GM19372 (cell line): Measurements from ENCODE around the gene IDI1.
A peak's percentile ranks its signal among the peaks of the same experiment; 100 is the strongest.
"Not testable (repeated sequence)": the region's sequence is repeated elsewhere in the genome, so short reads cannot be mapped to it uniquely, and the experiment has no call there.

Experiments
- ATAC-seq: cut with Tn5 transposase; IDR thresholded peaks from one replicate; pipeline ENCODE4 v1.9.1; 2021; ENCODE audit warnings: mild to moderate bottlenecking, low read depth, moderate library complexity; ENCODE audit not compliant: unreplicated experiment

IDI1 gene

DNA sequence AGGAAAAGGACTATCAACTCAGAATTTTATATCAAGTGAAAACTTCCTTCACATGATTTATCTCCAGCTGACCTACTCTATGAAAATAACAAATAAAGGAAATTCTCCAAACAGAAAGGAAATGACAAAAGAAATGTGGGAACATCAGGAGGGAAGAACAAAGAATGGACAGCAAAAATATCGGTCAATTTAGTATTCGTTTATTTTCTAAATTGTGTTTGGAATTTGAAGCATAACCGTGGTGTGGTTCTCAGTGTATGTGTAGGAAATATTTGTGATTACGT is 16.0 kb upstream of the IDI1 start:
- ATAC-seq, result no peak

DNA sequence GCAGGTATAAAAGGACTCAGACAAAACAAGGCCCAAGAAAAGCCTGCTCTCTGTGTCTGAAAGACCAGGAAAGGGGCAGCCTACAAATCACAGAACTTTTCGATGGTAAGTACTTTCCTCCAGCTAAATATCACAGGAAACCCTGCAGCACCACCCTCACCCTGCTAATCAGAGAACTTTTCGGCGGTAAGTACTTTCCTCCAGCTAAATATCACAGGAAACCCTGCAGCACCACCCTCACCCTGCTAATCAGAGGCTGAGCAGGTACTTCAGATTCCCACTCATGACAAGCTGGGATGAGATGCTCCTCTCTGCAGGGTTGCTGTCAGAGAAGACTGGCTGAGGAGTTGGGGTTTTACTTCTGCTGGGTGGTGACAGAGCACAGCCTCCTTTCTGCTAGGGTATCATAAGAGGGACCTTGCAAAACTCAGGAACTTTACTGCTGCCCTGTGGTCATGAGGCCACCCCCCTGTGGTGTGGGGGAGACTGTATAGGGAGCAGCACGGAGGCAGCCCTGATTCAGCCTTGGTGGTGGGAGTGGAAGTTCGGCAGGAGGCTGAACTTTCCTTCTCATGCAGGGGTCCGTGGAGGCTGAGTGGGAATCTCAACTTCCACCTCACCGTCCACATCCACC is 14.4 kb upstream of the IDI1 start:
- ATAC-seq, result no peak

DNA sequence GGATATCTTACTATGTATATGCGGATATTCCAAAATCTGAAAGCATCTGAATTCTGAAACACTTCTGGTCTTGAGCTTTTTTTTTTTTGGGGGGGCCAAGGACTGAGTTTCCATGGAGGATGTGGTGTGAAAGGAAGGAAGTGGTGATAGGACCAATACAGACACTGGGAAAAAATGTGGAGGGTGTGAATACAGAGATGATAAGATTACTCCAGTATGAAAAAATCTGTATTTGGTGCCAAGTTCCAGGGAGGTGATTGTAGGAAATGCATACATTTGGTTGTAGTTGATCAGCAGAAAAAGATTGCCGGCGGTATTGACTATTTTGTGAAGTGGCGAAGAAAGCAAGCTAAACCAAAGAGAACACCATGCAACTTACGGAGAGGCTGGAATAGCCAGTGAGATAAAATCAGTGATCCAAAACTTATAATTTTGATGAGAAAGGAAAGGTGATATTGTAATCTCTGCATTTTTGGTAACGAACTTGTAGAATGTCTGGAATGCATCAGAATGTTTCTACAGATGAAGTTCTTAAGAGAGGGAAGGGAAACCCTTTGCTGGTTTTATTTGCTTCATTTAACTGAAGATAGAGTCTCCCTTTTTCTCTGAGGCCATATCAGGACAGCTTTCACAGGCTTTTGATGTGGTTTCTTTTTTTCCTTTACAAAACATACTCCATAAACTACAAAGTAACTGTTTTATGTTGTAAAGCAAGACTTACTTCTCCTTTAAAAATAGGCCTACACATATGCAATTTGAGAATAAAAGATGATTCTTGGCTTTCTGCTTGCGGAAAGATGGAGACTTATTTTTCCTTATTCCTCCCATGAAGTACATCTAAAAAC is 13.2 kb upstream of the IDI1 start:
- ATAC-seq, result no peak

DNA sequence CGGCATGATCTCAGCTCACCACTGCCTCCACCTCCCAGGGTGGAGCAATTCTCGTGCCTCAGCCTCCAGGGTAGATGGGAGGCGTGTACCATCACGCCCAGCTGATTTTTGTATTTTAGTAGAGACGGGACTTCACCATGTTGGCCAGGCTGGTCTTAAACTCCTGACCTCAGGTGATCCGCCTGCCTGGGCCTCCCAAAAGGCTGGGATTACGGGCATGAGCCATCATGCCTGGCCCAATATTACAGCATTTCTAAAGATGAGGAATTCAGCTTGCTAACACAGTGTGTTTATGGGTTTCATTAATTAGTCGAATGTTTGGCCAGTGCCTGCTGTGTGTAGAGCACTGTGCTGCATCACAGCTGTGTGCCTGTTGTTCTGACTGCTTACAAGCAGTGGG is 11.0 kb upstream of the IDI1 start:
- no peak for ATAC-seq

DNA sequence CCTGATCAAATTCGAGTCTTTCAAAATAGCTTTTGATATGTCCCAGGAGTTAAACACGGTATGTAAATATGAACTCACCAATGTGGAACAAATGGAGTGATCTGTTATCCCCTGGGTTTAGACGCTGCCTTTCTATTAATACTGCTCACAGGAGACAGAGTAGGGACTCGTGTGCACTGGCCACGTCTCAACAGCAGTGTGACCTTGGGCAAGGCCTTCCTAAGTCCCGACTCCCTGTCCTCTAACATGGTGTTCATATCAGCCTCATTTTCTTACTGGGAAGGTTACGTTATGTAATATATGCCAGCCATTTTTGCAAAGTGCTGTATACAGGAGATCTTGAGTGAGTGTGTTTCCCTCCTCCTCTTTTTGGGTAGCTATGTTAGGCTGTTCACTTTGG is 9.1 kb upstream of the IDI1 start:
- no peak for ATAC-seq

- peak; percentile 17 for ATAC-seq
These were observed 8.3 kb upstream of the IDI1 start for GRCh38 chr10:1057106-1057657.

DNA sequence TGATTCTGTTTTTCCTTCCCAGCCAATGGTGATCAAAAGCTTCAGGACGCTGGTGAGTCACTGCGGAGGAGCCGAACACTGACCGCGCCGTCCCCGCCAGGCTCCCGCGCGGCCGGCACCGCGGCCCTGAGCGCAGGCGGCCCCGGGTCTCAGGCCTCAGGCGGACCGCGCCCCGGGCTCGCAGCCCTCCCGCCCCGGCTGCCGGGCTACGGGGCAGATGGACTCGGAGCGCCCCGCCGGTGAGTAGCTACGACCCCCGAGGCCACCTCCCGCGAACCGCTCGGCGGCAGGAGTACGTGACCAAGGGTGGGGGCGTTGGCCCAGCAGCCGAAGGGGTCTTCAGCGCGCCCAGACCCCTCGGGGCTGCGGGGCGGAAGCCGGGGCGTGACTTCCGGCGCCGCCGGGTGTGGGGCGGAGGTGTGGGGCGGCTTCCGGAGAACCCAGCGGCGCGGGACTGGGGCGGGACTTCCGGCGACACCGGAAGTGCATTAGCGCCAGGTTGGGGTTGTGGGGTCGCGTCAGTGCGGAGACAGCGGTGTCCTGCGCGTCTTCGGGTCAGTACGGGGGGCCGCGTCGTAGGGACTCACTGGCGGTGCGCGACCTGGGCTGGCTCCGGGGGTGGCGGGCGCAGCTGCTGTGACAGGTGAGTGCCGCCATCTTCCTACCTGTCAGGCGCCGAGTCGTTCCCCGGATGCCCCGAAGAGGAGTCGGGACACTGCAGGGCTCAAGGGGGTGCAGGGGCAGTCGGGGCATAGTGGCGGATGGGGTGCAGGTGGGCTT is 7.6 kb upstream of the IDI1 start, which contains the start of gene WDR37:
Gene WDR37 (plus strand): TSS at position 60 of the 780 bp plus-strand sequence. CDS start 15,771 bp downstream, outside the sequence.
- peak; percentile 91 for ATAC-seq

DNA sequence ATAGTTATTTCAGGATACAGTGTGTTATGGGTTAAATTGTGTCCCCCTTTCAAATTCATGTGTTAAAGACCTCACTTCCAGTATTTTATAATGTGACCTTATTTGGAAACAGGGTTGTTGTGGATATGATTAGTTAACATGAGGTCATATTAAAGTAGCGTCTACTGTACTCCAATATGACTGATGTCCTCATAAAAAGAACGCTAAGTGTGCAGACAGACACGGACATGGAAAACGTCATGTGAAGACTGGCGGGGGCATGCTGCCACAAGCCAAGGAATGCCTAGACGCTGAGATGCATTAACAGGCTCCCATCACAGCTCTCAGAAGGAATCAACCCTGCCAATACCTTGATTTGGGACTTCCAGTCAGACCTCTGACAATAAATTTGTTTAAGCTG is 5.8 kb upstream of the IDI1 start:
- ATAC-seq, result no peak

DNA sequence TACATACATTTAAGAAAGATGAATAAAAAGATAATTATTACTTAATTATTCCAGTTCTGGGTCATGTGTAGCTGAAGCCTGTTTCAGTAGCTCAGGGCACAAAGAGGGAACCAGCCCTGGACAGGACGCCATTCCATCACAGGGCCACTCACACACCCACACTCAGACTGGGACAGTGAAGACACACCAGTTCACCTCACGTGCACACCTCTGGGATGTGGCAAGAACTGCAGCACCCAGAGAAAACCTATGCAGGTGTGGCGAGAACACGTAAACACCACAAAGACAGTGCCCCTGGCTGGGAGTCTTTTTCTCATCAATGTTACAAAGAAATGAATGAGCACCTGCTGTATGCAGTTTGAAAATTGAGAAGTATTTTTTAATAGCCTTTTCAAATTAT is 1.6 kb upstream of the IDI1 start:
- no peak for ATAC-seq

GRCh38 chr10:1050145-1050544 is 1.2 kb upstream of the IDI1 start:
- ATAC-seq, result no peak

DNA sequence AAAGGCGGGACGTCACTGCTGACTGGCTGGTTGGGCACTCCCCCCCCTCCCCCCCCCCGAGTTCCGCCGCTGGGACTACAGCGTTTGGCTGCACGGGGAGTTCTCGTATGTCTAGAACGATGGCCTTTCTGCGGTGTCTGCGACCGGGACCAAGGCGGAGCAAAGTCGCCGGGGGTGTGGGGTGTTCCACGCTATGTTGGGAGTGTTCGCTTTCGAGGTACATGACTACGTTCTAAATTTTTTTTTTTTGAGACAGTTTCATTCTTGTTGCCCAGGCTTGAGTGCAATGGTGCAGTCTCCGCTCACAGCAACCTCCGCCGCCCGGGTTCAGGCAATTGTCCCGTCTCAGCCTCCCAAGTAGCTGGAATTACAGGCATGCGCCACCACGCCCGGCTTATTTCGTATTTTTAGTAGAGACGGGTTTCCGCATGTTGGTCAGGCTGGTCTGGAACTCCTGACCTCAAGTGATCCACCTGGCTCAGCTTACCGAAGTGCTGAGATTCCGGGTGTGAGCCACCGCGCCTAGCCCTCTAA is 573 bp upstream of the IDI1 start:
- no peak for ATAC-seq

DNA sequence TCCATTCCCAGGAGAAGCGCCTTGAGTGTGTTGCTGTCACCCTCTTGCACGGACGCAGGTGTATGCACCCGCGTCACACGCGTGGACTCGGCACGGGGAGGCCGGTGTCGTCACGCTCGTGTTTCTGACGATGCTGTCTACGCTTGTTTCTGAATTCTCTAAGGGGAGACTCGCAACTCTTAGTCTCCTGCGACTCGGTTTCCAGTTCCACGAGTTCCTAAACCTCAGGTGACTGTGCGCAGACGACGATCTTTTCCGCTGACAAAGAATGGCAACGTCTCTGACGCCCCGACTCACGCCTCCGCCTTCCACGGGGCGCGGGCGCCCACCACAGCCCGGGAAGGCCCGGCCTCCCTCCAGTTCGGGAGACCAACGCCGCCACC is 579 bp downstream of the IDI1 start:
- peak; percentile 13 for ATAC-seq

DNA sequence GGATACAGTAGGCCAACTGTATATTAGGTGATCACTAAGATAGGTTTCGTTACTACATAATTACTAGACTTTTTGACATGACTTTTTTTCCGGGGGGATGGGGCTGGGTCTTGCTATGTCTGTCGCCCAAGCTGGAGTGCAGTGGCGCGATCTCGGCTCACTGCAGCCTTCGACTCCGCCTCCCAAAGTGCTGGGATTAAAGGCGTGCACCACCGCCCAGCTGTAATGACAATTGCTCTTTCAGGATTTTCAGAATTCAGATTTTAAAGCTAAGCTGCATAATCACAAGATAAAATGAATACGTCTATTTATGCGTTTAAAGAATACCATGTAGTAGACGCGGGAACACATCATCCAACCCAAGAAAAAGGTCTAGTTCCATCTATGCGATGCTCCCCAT is 982 bp downstream of the IDI1 start:
- ATAC-seq, result no peak

GRCh38 chr10:1045415-1045814 is 3.5 kb downstream of the IDI1 start:
- ATAC-seq, result no peak

DNA sequence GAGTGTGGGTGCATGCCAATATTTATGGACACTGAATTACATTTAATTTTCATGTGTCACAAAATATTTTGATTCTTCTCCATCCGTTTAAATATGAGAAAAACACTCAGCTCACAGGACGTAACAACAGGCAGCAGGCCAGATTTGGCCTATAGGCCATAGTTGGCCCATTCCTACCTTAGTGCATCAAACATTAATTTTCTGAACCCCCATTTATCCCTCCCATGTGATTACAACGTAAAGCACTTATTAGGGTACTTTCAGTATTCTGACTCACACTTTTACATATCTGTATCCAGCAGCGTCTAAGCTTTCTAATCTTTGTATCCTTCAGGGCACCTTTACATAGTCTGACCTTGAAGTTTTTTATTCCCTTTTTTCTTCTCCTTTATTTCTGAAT is 4.0 kb downstream of the IDI1 start:
- no peak for ATAC-seq

GRCh38 chr10:1044146-1044545 is 4.8 kb downstream of the IDI1 start:
- ATAC-seq, result no peak

- ATAC-seq, result peak; percentile 55
These were observed 5.4 kb downstream of the IDI1 start for GRCh38 chr10:1043532-1043995.

DNA sequence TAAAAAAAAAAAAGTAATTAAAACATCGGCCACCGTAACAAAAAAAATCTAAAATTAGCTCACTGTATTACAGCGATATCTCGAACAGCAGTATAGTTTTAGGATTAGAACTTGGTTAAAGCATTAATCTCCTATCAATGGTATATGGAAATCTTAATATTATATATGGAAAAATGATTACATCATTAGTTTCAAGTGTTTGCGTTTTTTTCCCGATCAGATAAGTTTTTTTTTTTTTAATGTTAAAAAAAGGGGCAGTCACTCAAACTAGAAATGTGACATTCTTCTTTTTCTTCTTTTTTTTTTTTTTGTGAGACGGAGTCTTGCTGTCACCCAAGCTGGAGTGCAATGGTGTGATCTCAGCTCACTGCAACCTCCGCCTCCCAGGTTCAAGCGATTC is 7.4 kb downstream of the IDI1 start:
- no peak for ATAC-seq

DNA sequence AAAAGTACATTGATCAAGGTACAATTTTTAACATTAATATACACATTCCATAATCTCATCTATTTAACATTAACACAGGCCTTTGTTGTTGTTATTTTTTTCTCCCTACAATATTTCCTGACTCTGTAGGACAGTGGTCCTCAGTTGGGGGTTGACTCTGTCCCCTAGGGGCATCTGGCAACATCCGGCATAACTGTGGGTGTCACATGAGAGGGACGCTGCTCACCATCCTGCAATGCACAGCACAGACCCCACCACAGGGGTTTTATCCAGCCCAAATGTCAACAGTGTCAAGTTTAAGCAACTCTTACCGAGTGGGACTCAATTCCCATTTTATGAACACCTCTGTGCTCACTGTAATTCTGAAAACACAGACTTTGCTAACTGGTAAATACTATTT is 8.8 kb downstream of the IDI1 start:
- ATAC-seq, result no peak

- ATAC-seq, result not testable (repeated sequence)
These were observed 10.2 kb downstream of the IDI1 start for GRCh38 chr10:1038769-1039168.

DNA sequence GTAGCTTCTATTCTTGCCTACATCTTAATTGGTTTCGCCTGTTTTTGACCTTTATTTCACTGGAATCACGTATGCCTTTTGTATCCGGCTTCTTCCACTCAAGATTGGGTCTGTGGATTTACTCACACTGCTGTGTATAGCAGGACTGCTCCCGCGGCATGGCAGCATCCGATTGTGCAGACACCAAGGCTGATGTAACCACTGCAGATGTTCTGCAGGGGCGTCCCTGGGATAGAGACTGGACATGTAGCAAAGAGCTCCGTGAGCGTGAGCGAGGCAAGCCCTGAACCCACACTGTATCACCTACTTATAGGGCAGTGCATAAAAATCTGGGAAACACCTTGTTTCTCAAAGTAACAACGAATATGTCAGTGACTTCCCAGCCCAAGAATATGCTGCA is 11.8 kb downstream of the IDI1 start:
- ATAC-seq, result no peak
